Fibroblast of skin of back (primary cell): ENCODE measurements around the gene GCNT4.

ENCODE experiments used
- DNase-seq: peaks from one replicate; pipeline ENCODE4 v3.0.0-alpha.2; 2013

GCNT4 gene

DNA sequence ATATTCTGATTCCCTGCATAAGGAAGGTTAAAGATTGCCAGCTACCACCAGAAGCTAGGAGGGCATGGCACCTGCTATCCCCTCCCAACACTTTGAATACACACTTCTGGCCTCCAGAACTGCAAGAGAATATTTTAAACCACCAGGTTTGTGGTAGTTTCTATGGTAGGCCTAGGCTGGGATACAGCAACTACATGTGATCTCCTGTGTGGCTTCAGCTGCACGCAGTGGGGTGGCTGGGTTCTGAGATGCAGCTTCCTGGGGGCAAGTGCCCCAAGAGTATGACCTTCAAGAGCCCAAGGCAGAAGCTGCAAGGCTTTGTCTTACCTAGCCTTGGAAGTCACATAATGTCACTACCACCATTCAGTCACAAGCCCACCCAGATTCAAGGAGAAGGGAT lies 39.6 kb downstream of the GCNT4 start:
- no peak for DNase-seq

DNA sequence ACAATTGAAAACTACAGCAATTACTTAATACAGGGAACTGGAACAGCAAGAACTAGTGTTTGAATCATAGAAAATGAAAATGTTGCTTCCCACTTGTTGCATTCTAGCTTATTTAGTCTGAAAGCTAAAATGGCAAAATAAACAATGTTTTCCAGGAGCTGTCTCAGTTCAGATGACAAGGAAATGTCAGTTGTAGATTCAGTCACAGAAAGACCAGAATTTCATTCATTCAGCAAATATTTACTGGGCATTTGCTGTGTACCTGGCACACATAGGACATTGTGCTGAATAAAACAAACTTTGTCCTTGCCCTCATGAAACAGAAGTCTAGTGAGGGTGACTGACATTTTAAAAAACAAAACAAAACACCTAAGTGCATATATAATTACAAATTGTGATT lies 41.5 kb downstream of the GCNT4 start:
- DNase-seq = no peak

DNA sequence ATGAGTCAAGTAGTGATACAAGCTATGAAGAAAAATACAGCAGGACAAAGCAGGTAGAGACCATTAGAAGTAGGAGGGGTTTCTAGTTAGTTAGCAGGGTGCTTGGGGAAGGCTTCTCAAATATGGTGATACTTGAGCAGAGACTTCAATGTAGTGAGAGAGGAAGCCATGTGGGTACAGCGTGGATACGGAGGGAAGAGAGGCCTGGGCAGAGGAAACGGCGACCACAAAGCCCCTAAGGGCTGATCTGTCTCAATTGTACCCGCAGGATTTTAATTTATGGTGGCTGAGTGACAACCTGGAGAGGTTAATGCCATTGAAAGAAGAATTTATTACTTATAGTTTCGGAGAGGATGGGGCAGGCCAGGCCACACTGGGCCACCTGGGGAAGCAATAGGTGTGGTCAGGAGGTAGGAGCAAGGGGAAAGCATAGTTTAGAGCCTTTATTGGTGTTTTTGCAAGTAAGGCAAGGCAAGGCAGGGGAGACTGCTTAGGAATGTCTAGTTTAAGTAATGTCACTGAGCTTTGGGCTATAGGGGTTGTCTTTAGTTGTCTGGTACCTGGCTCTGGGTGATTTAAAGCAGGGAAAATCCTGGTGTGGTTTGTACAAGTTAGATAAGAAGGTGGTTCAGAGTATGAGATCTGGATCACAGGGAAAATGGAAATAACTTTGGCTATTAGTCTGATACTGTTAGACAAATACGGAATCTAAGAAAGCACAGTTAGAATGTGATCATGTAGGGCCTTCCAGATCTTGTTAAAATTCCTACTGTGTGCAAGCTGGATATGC lies 42.6 kb downstream of the GCNT4 start:
- DNase-seq = no peak

DNA sequence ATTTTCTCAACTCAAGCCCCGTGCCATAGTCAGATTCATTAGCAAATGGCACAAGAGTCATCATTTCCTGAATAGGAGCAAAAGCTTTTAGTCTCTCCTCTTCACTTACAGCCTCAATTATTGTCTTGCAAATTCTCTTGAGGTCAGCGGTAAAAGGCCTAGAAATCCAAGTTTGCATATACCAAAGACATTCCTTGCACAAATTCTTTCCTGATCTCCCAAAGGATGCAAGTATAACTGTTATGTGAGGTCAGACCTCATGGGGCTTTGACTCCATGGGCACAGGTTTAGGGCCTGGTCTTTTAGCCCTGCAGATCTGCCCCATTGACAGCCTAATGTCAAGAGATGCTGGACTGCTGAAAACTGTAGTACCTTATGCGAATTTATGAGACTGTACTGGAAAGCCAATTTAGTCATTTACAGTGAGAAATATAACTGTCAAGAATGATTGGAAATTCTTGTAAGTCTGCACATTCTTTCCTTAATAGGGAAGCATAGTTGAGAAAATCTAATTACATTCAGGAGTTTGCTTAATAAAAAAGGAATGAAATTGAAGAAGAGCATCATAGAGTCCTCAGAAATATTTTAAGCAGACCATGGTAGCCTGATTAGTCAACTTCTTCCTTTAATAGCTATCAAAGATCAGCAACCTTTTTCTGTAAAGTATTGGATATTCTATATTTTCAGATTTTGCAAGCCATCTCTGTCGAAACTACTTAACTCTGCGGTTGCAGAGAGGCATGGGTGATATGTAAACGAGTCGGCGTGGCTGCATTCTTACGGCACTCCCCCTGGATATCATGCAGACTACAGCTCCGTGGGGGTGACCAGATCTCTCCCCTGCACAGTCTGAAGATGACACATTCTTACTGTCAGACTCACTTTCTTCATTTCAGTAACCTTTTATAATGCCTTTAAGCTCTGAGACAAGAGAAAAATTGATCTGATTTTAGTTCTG lies 45.2 kb downstream of the GCNT4 start:
- peak; percentile 87 for DNase-seq

DNA sequence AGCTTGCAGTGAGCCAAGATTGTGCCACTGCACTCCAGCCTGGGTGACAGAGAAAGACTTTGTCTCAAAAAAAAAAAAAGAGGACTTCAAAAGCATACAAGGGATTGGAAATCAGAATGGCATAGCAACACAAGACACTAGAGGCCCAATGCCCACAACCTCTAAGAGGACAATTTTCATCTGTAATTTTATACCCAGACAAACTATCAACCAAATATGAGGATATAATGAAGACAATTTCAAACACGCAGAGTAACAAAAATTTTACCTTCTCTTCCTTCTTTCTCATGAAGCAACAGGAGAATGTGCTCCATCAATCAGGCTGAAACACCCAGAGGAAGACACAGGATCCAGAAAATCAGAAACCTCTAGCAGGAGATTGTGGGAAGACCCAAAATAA lies 46.8 kb downstream of the GCNT4 start:
- DNase-seq = no peak
